ENCODE measurements around the gene CDK11B.
"Not testable (repeated sequence)": the region's sequence is repeated elsewhere in the genome, so short reads cannot be mapped to it uniquely, and the experiment has no call there.

CDK11B gene

DNA sequence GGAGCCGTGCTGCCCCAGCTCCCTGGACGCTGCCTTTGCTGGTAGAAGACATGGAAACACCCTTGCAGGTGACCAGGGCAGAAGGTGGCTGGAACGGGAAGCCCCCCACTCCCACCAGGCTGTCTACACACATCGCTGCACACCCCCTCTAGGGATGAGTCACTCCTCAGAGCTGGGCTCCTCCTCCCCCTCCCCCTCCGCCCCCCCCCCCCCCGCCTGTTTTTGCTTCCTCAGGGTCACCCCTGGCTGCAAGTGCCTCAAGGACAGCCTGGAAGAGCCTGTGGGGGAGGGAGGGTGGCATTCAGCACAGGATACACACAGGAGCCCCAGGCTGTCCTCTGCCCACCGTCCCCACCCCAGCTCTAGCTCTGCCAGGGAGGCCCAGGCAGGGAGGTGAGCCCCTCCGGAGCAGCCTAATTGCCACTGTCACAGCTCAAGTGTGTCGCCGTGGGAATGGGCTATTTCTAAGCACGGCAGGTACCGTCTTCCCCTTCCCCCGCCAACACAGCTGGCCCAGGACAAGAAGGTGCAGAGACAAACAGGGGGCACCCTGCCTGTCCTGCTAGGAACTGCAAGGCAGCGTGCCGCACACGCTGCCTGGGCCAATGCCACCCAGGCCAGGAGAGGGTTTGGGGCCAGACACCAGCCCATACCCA is 61.4 kb downstream of the CDK11B start:
- DNase-seq = no peak

GRCh38 chr1:1596493-1597274 is 62.1 kb downstream of the CDK11B start:
- no peak for DNase-seq

GRCh38 chr1:1595341-1595740 is 63.5 kb downstream of the CDK11B start:
- DNase-seq = not testable (repeated sequence)

DNA sequence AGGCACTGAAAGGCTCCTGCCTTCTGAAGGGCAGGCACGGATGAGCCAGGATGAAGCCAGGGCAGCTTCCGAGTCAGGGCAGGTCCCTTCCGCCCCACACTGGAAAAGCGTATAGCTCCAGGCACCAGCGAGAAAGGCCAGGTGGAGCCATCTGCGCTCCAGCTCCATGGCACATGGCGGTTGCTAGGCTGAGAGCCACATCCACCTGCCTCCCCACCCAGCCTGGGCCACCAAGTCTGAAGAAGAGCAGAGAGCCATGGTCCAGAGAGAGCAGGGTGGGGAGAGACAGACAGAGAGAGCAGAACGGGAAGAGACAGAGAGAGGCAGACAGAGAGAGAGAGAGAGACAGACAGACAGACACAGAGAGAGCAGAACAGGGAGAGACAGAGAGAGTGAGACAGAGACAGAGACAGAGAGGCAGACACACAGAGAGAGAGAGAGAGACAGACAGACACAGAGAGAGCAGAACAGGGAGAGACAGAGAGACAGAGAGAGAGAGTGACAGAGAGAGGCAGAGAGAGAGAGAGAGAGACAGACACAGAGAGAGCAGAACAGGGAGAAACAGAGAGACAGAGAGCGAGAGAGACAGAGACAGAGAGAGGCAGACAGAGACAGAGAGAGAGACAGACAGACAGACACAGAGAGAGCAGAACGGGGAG is 64.1 kb downstream of the CDK11B start:
- no peak for DNase-seq

GRCh38 chr1:1593834-1594601 is 64.8 kb downstream of the CDK11B start:
- DNase-seq = no peak

- DNase-seq = no peak
Observed at GRCh38 chr1:1591452-1591851, 67.4 kb downstream of the CDK11B start.
